ENCODE measurements around the gene IL19. TPM values are rescaled to one million over a fixed set of nuclear protein-coding genes. Genes with fewer than 3 reads are reported as not detected.

IL19 gene
- total and polyA plus RNA-seq, 4 donors, result not detected

DNA sequence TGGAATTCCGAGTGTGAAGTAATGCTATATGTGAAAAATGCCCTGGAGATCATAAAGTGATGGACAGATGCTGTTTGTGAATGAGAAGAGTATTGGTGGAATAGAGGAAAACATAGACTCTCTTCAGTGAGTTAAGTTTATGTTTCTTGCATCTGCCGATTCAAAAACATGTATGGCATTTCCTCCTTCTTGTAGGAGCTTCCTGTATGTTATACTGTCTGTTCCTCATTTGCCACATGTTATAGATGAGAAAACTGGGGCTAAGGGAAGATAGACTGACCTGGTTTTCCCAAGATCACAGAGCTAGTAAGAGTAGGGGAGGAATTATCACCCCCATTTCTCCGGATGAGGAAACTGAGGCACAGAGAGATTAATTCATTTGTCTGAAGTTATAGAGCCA lies 53.8 kb downstream of the IL19 start:
- DNase-seq (ENCODE audit: low read depth in 4 of 6, low spot score in 6 of 6), result no peak
- WGBS (ENCODE audit: insufficient coverage), result 93% methylated on average over 2 of the region's 3 CpGs
- H3K27me3 ChIP-seq (ENCODE audit: control insufficient read depth, insufficient read depth, low read length), result no peaks in the 10 kb centered on the region

DNA sequence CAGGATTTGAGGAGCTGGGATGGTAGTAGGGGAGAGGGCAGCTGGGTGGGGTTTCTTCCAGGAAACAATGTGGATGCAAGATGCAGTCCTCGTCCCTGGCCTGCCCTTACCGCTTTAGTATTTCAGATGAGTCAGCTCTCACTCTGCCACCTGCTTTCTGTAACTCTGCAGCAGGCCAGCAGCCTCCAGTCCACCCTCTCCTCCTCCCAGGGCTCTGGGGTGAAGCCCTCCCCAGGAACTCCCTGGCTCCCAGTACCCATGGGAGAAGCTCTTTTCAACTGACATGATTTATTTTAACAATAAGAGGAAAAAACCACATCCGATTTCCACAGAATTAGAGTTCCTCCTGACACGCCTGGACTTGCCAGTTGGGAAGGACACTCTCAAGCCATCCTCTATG lies 55.8 kb downstream of the IL19 start:
- Histone ChIP-seq H3K9me3 (ENCODE audit: control insufficient read depth, insufficient read depth, low read length) (no peaks in the 10 kb centered on the region), H3K4me1 (ENCODE audit: control insufficient read depth, insufficient read depth, low read length) (no peaks in the 10 kb centered on the region), H3K27ac (ENCODE audit: low read depth, low read length) (no peak overlapping the region), H3K4me3 (ENCODE audit: low read depth, low read length) (no peak overlapping the region), H3K36me3 (ENCODE audit: control insufficient read depth, insufficient read depth, low read length) (no peaks in the 10 kb centered on the region), H3K27me3 (ENCODE audit: control insufficient read depth, insufficient read depth, low read length) (no peaks in the 10 kb centered on the region)
- no peak for DNase-seq (ENCODE audit: low read depth in 4 of 6, low spot score in 6 of 6)
- 87% methylated on average over 2 of the region's 4 CpGs for WGBS (ENCODE audit: insufficient coverage)

More for the DNA sequence above, 53.8 kb downstream of the IL19 start:
- no peak overlapping the region for H3K4me3 ChIP-seq (ENCODE audit: low read depth, low read length)
- no peaks in the 10 kb centered on the region for H3K9me3 ChIP-seq (ENCODE audit: control insufficient read depth, insufficient read depth, low read length)
- H3K36me3 ChIP-seq (ENCODE audit: control insufficient read depth, insufficient read depth, low read length), result no peaks in the 10 kb centered on the region
- H3K4me1 ChIP-seq (ENCODE audit: control insufficient read depth, insufficient read depth, low read length), result no peaks in the 10 kb centered on the region
- H3K27ac ChIP-seq (ENCODE audit: low read depth, low read length), result no peak overlapping the region

DNA sequence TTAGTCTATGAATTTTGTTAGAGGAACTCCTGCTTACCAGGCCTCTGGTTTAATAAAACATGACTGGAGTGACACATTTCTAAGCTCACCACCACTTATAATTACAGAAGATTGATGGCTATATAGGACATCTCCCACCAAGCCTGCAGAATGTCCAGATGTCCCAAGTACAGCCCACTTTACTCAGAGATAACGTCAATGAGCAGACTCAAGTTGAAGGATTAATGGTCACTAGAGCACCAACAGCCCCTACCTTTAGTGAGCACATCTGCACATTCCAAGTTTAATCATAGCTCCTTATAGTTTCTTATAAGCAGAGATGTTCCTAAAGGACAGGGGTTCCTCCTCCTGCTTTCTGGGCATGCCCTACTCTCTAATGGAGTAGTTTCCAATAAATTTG lies 57.5 kb downstream of the IL19 start:
- Histone ChIP-seq H3K9me3 (ENCODE audit: control insufficient read depth, insufficient read depth, low read length) (no peaks in the 10 kb centered on the region), H3K27me3 (ENCODE audit: control insufficient read depth, insufficient read depth, low read length) (no peaks in the 10 kb centered on the region), H3K4me1 (ENCODE audit: control insufficient read depth, insufficient read depth, low read length) (no peaks in the 10 kb centered on the region), H3K27ac (ENCODE audit: low read depth, low read length) (no peak overlapping the region), H3K36me3 (ENCODE audit: control insufficient read depth, insufficient read depth, low read length) (no peaks in the 10 kb centered on the region), H3K4me3 (ENCODE audit: low read depth, low read length) (no peak overlapping the region)
- no CpG with 5 or more reads among the region's 1 CpG for WGBS (ENCODE audit: insufficient coverage)
- DNase-seq (ENCODE audit: low read depth in 4 of 6, low spot score in 6 of 6), result no peak

DNA sequence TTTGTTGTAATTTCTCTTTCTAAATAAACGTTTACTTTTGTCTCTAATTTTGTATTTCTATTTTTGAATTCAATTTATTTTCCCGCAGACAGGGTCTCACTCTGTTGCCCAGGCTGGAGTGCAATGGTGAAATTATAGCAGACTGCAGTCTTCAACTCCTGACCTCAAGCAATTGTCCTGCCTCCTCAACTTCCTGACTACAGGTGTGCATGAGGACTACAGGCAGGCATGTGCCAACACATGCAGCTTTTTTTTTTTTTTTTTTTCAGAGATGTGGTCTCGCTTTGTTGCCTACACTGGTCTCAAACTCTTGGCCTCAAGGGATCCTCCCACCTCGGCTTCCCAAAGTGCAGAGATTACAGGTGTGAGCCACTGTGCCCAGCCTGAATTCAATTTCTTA lies 58.2 kb downstream of the IL19 start:
- Histone ChIP-seq H3K9me3 (ENCODE audit: control insufficient read depth, insufficient read depth, low read length) (no peaks in the 10 kb centered on the region), H3K4me1 (ENCODE audit: control insufficient read depth, insufficient read depth, low read length) (no peaks in the 10 kb centered on the region), H3K4me3 (ENCODE audit: low read depth, low read length) (no peak overlapping the region), H3K36me3 (ENCODE audit: control insufficient read depth, insufficient read depth, low read length) (no peaks in the 10 kb centered on the region), H3K27ac (ENCODE audit: low read depth, low read length) (no peak overlapping the region), H3K27me3 (ENCODE audit: control insufficient read depth, insufficient read depth, low read length) (no peaks in the 10 kb centered on the region)
- 67% methylated on average over 1 of the region's 4 CpGs for WGBS (ENCODE audit: insufficient coverage)
- DNase-seq (ENCODE audit: low read depth in 4 of 6, low spot score in 6 of 6), result no peak

DNA sequence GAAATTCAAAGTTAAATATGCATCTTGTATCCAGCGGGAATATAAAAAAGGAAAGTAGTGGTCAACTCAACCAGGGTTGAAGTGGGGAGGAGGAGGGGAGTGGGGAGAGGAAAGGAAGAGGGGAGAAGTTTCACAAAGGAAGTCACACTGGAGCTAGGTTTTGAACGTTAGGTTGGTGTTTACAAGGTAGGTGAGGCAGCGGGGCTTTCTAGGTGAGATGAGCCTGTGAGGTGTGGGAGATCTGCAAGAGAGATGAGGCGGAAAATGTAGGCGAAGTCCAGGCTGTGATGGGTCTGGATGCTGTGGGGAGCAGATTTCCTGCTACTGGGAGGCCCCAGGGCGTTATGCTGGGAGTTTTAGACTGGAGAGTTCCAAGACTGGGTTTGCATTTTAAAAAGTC lies 58.7 kb downstream of the IL19 start:
- 74% methylated on average over 6 of the region's 6 CpGs for WGBS (ENCODE audit: insufficient coverage)
- Histone ChIP-seq H3K9me3 (ENCODE audit: control insufficient read depth, insufficient read depth, low read length) (no peaks in the 10 kb centered on the region), H3K27ac (ENCODE audit: low read depth, low read length) (no peak overlapping the region), H3K4me3 (ENCODE audit: low read depth, low read length) (no peak overlapping the region), H3K4me1 (ENCODE audit: control insufficient read depth, insufficient read depth, low read length) (no peaks in the 10 kb centered on the region), H3K36me3 (ENCODE audit: control insufficient read depth, insufficient read depth, low read length) (no peaks in the 10 kb centered on the region), H3K27me3 (ENCODE audit: control insufficient read depth, insufficient read depth, low read length) (no peaks in the 10 kb centered on the region)
- no peak for DNase-seq (ENCODE audit: low read depth in 4 of 6, low spot score in 6 of 6)

DNA sequence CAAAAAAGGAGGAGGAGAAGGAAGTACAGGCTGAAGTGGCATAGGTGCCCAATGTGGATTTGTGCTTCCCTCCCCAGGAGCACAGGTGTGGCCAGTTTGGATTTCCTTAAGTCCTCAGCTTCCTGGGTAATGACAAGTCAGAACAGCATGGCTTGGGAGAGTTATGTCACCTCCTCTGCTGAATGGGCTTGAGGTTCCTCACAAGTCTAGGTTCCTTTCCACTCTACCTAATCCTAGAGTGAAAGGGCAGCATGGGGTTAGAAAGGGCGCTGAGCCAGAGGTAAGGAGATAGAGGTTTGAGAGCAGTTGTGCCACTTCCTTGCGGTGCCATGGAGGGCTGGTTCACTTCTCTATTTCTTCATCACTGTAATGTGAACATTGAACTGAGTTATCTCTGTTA lies 59.3 kb downstream of the IL19 start:
- Histone ChIP-seq H3K9me3 (ENCODE audit: control insufficient read depth, insufficient read depth, low read length) (no peaks in the 10 kb centered on the region), H3K4me1 (ENCODE audit: control insufficient read depth, insufficient read depth, low read length) (no peaks in the 10 kb centered on the region), H3K4me3 (ENCODE audit: low read depth, low read length) (no peak overlapping the region), H3K36me3 (ENCODE audit: control insufficient read depth, insufficient read depth, low read length) (no peaks in the 10 kb centered on the region), H3K27ac (ENCODE audit: low read depth, low read length) (no peak overlapping the region), H3K27me3 (ENCODE audit: control insufficient read depth, insufficient read depth, low read length) (no peaks in the 10 kb centered on the region)
- DNase-seq (ENCODE audit: low read depth in 4 of 6, low spot score in 6 of 6), result no peak
- WGBS (ENCODE audit: insufficient coverage), result no CpG with 5 or more reads among the region's 2 CpGs

DNA sequence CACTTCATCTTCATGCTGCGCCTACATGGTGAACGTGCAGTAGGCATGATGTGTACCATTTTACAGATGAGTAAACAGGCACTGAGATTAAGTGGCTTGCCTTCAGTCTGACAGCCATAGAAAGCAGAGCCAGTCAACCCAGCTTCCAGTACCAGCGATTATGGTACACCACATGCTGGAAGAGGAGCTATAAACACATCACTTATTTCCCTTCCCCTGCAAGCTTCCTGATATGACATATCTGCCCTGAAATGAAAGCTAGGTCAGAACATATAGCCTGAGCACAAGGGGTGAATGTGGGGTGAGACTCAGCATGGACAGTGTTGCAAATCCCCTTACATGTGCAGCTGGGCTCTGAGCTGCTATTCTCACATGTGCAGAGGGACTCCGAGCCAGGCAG lies 61.1 kb downstream of the IL19 start:
- Histone ChIP-seq H3K4me1 (ENCODE audit: control insufficient read depth, insufficient read depth, low read length) (no peaks in the 10 kb centered on the region), H3K4me3 (ENCODE audit: low read depth, low read length) (no peak overlapping the region), H3K36me3 (ENCODE audit: control insufficient read depth, insufficient read depth, low read length) (no peaks in the 10 kb centered on the region), H3K27ac (ENCODE audit: low read depth, low read length) (no peak overlapping the region), H3K9me3 (ENCODE audit: control insufficient read depth, insufficient read depth, low read length) (no peaks in the 10 kb centered on the region), H3K27me3 (ENCODE audit: control insufficient read depth, insufficient read depth, low read length) (no peaks in the 10 kb centered on the region)
- 94% methylated on average over 3 of the region's 4 CpGs for WGBS (ENCODE audit: insufficient coverage)
- DNase-seq (ENCODE audit: low read depth in 4 of 6, low spot score in 6 of 6), result no peak

DNA sequence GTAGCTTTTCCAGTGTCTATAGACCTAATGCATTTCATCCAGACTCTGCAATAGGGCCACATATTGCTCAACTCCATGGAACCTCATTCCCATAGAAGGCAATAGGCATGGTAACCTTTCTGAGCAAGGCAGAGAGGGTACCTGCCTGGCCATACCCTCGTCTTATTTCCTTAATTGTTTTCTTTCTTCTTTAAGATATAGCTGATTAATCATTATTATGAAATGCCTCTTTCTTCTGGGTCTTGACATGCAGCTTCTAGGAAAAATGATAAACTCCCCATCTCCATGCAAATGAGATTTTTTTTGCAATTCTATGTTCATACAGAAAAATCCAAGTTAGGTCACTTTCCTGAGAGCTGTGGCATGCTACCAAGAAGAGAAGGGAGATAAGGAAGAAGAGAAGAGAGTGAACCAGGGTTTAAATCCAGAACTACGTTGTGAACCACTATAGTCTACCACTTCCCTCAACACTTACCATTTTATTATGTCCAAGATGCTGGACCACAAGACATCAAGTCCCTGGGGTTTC lies 61.8 kb downstream of the IL19 start:
- no peak for DNase-seq (ENCODE audit: low read depth in 4 of 6, low spot score in 6 of 6)
- no CpG with 5 or more reads among the region's 2 CpGs for WGBS (ENCODE audit: insufficient coverage)
- no peaks in the 10 kb centered on the region for H3K27me3 ChIP-seq (ENCODE audit: control insufficient read depth, insufficient read depth, low read length)
- no peaks in the 10 kb centered on the region for H3K9me3 ChIP-seq (ENCODE audit: control insufficient read depth, insufficient read depth, low read length)
- no peak overlapping the region for H3K27ac ChIP-seq (ENCODE audit: low read depth, low read length)
- H3K4me1 ChIP-seq (ENCODE audit: control insufficient read depth, insufficient read depth, low read length), result no peaks in the 10 kb centered on the region
- no peaks in the 10 kb centered on the region for H3K36me3 ChIP-seq (ENCODE audit: control insufficient read depth, insufficient read depth, low read length)
- H3K4me3 ChIP-seq (ENCODE audit: low read depth, low read length), result no peak overlapping the region

DNA sequence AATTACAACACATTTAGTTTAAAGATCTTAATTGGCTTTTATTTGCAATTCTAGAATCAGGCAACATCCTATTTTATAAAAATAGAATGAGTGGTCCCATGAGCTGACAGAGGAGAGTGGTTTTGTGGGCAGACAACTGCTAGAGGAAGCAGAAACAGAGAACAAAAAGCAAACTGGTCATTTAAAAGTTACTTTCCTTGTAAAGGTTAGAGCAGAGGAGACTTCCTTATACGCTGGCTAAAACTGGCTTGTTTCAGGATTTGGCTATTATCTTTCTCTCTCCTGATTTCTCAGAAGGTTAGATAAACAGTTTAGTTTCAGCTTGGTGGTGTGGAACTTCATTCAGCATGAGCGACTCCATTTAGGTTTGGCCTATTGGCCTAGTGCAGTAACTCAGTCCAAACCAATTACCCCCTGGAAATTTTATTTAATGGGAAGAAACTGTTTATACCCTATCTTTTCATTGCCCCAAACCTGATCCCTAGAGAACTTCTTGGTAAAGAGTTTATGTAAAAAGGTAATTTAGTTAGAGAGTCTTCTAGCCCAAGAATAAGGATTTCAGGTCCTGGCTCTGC lies 62.6 kb downstream of the IL19 start:
- Histone ChIP-seq H3K36me3 (ENCODE audit: control insufficient read depth, insufficient read depth, low read length) (no peaks in the 10 kb centered on the region), H3K27me3 (ENCODE audit: control insufficient read depth, insufficient read depth, low read length) (no peaks in the 10 kb centered on the region), H3K27ac (ENCODE audit: low read depth, low read length) (no peak overlapping the region), H3K9me3 (ENCODE audit: control insufficient read depth, insufficient read depth, low read length) (no peaks in the 10 kb centered on the region), H3K4me1 (ENCODE audit: control insufficient read depth, insufficient read depth, low read length) (no peaks in the 10 kb centered on the region), H3K4me3 (ENCODE audit: low read depth, low read length) (no peak overlapping the region)
- DNase-seq (ENCODE audit: low read depth in 4 of 6, low spot score in 6 of 6), result no peak
- no CpG with 5 or more reads among the region's 2 CpGs for WGBS (ENCODE audit: insufficient coverage)

DNA sequence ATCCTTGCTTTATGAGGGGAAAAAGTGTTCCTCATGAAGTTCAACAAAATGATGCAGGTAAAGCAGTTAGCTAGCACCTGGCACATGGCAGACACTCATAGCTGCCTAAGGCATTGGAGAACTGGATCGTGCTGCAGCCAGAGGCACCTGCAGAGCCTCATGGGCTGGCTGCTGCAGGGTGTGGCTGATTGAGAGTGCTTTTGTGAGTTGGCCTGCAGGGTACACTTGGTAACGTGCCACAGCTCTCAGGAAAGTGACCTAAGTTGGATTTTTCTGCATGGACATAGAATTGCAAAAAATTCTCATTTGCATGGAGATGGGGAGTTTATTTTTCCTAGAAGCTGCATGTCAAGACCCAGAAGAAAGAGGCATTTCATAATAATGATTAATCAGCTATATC lies 63.2 kb downstream of the IL19 start:
- DNase-seq (ENCODE audit: low read depth in 4 of 6, low spot score in 6 of 6), result peak in 1 of 6 donors; percentile 7
- WGBS (ENCODE audit: insufficient coverage), result 61% methylated on average over 2 of the region's 2 CpGs
- Histone ChIP-seq H3K27me3 (ENCODE audit: control insufficient read depth, insufficient read depth, low read length) (no peaks in the 10 kb centered on the region), H3K4me3 (ENCODE audit: low read depth, low read length) (no peak overlapping the region), H3K9me3 (ENCODE audit: control insufficient read depth, insufficient read depth, low read length) (no peaks in the 10 kb centered on the region), H3K27ac (ENCODE audit: low read depth, low read length) (no peak overlapping the region), H3K36me3 (ENCODE audit: control insufficient read depth, insufficient read depth, low read length) (no peaks in the 10 kb centered on the region), H3K4me1 (ENCODE audit: control insufficient read depth, insufficient read depth, low read length) (no peaks in the 10 kb centered on the region)
